HG03025 (cell line): ENCODE measurements around the gene HPCAL4.

Source experiments
- ATAC-seq: cut with Tn5 transposase; IDR thresholded peaks from one replicate; pipeline ENCODE4 v1.9.1; 2021; ENCODE audit warnings: mild to moderate bottlenecking, moderate library complexity; ENCODE audit not compliant: unreplicated experiment, low FRiP score

HPCAL4 gene

GRCh38 chr1:39691383-39692151, at the start of gene HPCAL4:
TSS of gene HPCAL4 (minus strand) at chr1:39691433. CDS start at chr1:39684603, 6,830 bp downstream.
- peak; percentile 61 for ATAC-seq

GRCh38 chr1:39738622-39739366, 47.6 kb upstream of the HPCAL4 start, which contains the start of gene PPIE:
TSS of gene PPIE (plus strand) at chr1:39738882. CDS start at chr1:39738901, 19 bp downstream.
- peak; percentile 75 for ATAC-seq

GRCh38 chr1:39737546-39738169, 46.4 kb upstream of the HPCAL4 start:
- ATAC-seq = no peak

- no peak for ATAC-seq
Measured at GRCh38 chr1:39735731-39736130, 44.5 kb upstream of the HPCAL4 start.

GRCh38 chr1:39733161-39733560, 41.9 kb upstream of the HPCAL4 start:
- no peak for ATAC-seq

- no peak for ATAC-seq
Measured at GRCh38 chr1:39732730-39733129, 41.5 kb upstream of the HPCAL4 start.

GRCh38 chr1:39729842-39730241, 38.6 kb upstream of the HPCAL4 start:
- no peak for ATAC-seq

- no peak for ATAC-seq
Measured at GRCh38 chr1:39729030-39729429, 37.8 kb upstream of the HPCAL4 start.

GRCh38 chr1:39727932-39728317, 36.7 kb upstream of the HPCAL4 start:
- ATAC-seq = no peak

- ATAC-seq = no peak
Measured at GRCh38 chr1:39727221-39727931, 36.1 kb upstream of the HPCAL4 start.

- no peak for ATAC-seq
Measured at GRCh38 chr1:39726600-39726999, 35.4 kb upstream of the HPCAL4 start.

GRCh38 chr1:39722495-39722894, 31.3 kb upstream of the HPCAL4 start:
- no peak for ATAC-seq

GRCh38 chr1:39721664-39722063, 30.4 kb upstream of the HPCAL4 start:
- no peak for ATAC-seq

- ATAC-seq = no peak
Measured at GRCh38 chr1:39720094-39720999, 29.1 kb upstream of the HPCAL4 start.

- ATAC-seq = no peak
Measured at GRCh38 chr1:39717809-39718208, 26.6 kb upstream of the HPCAL4 start.

- ATAC-seq = no peak
Measured at GRCh38 chr1:39713557-39713956, 22.3 kb upstream of the HPCAL4 start.

GRCh38 chr1:39711966-39712340, 20.7 kb upstream of the HPCAL4 start:
- no peak for ATAC-seq

GRCh38 chr1:39711104-39711965, 20.1 kb upstream of the HPCAL4 start:
- no peak for ATAC-seq

- ATAC-seq = no peak
Measured at GRCh38 chr1:39707506-39707905, 16.3 kb upstream of the HPCAL4 start.
